ENCODE measurements around the gene PLXNA4. TPM values are rescaled to one million over a fixed set of nuclear protein-coding genes. Genes with fewer than 3 reads are reported as not detected.

Gene PLXNA4
- total and polyA plus RNA-seq, 11 donors: 1.8 to 22.1 (median 10.5) TPM

- H3K4me1 ChIP-seq: peaks cover 0 to 43% (median 9%) of the 10 kb centered on the region in 12 donors
- WGBS, 4 donors: 0 to 1% (median 1%) methylated on average over 27 of the region's 27 CpGs
Measured at GRCh38 chr7:132575419-132575981, 770 bp downstream of the PLXNA4 start.

GRCh38 chr7:132574223-132574622, 2.0 kb downstream of the PLXNA4 start:
- no peak for TF ChIP-seq CTCF (IDR thresholded peaks at IDR 0.05)
- TF ChIP-seq POLR2A (IDR thresholded peaks at IDR 0.05): no peak
- ATAC-seq (no peak), DNase-seq (no peak)
- Histone ChIP-seq H3K27ac (no peak overlapping the region), H3K9me3 (no peaks in the 10 kb centered on the region), H3K4me3 (peak overlapping the region in 1 of 12 donors; percentile 74), H3K4me1 (peaks cover 0 to 43% (median 9%) of the 10 kb centered on the region in 12 donors), H3K27me3 (peaks cover 0 to 65% (median 5%) of the 10 kb centered on the region in 9 donors), H3K36me3 (peaks cover 0 to 4% (median 0%) of the 10 kb centered on the region in 9 donors)
- WGBS, 4 donors: 54 to 80% (median 66%) methylated on average over 8 of the region's 8 CpGs
- intact Hi-C loops (cut with DNase I): loop anchor here in 7 of 10 donors (2.0 to 10.0 kb wide), 6 partner anchors 69 to 629 kb away; no protein-coding TSS in a partner anchor

More at GRCh38 chr7:132575419-132575981, 770 bp downstream of the PLXNA4 start:
- intact Hi-C loops (cut with DNase I): loop anchor here in 9 of 10 donors (2.0 to 10.0 kb wide), 10 partner anchors 71 to 631 kb away; no protein-coding TSS in a partner anchor
- ATAC-seq: peak; percentile 62 to 78 (median 74)
- Histone ChIP-seq H3K27ac (peak overlapping the region in 9 of 12 donors; percentile 67 to 84 (median 75)), H3K9me3 (no peaks in the 10 kb centered on the region), H3K4me3 (peak overlapping the region; percentile 38 to 77 (median 61)), H3K36me3 (peaks cover 0 to 4% (median 0%) of the 10 kb centered on the region in 9 donors), H3K27me3 (peaks cover 0 to 65% (median 5%) of the 10 kb centered on the region in 9 donors)
- peak; percentile 58 to 76 (median 63) for DNase-seq
- no peak for TF ChIP-seq POLR2A (IDR thresholded peaks at IDR 0.05)
- TF ChIP-seq CTCF (IDR thresholded peaks at IDR 0.05): peak in 6 of 12 donors; percentile 23 to 40 (median 25)

- TF ChIP-seq CTCF (IDR thresholded peaks at IDR 0.05): no peak
- TF ChIP-seq POLR2A (IDR thresholded peaks at IDR 0.05): no peak
- DNase-seq: no peak
- Histone ChIP-seq H3K27me3 (peaks cover 0 to 61% (median 5%) of the 10 kb centered on the region in 9 donors), H3K27ac (no peak overlapping the region), H3K9me3 (no peaks in the 10 kb centered on the region), H3K36me3 (peaks cover 0 to 4% (median 0%) of the 10 kb centered on the region in 9 donors), H3K4me3 (no peak overlapping the region), H3K4me1 (peaks cover 0 to 43% (median 9%) of the 10 kb centered on the region in 12 donors)
- 35 to 51% (median 45%) methylated on average over 13 of the region's 13 CpGs for WGBS, 4 donors
- intact Hi-C loops (cut with DNase I): loop anchor here in 6 of 10 donors (5.0 to 10.0 kb wide), 5 partner anchors 69 to 629 kb away; no protein-coding TSS in a partner anchor
- ATAC-seq: no peak
Measured at GRCh38 chr7:132573251-132573955, 2.9 kb downstream of the PLXNA4 start.

GRCh38 chr7:132572526-132572925, 3.7 kb downstream of the PLXNA4 start:
- Histone ChIP-seq H3K4me3 (no peak overlapping the region), H3K27me3 (peaks cover 0 to 53% (median 5%) of the 10 kb centered on the region in 9 donors), H3K36me3 (peaks cover 0 to 4% (median 0%) of the 10 kb centered on the region in 9 donors), H3K27ac (no peak overlapping the region), H3K4me1 (peaks cover 0 to 40% (median 9%) of the 10 kb centered on the region in 12 donors), H3K9me3 (no peaks in the 10 kb centered on the region)
- WGBS, 4 donors: 57 to 74% (median 67%) methylated on average over 3 of the region's 3 CpGs
- no peak for ATAC-seq
- TF ChIP-seq CTCF (IDR thresholded peaks at IDR 0.05): no peak
- no peak for TF ChIP-seq POLR2A (IDR thresholded peaks at IDR 0.05)
- no peak for DNase-seq
- intact Hi-C loops (cut with DNase I): loop anchor here in 6 of 10 donors (5.0 to 10.0 kb wide), 5 partner anchors 68 to 628 kb away; no protein-coding TSS in a partner anchor
